ENCODE results near the gene ARL6IP1. TPM values are rescaled to one million over a fixed set of nuclear protein-coding genes. Genes with fewer than 3 reads are reported as not detected.
"Not testable (repeated sequence)": the region's sequence is repeated elsewhere in the genome, so short reads cannot be mapped to it uniquely, and the experiment has no call there.

ARL6IP1 gene
- total RNA-seq, 1 donor from 2014 or later = 22.5 TPM

GRCh38 chr16:18759598-18760520 lies 41.5 kb downstream of the ARL6IP1 start:
- H3K9me3 ChIP-seq (replicated peaks); H3K36me3 ChIP-seq; H3K4me3 ChIP-seq; intact Hi-C loops (cut with micrococcal nuclease); H3K27ac ChIP-seq (replicated peaks); H3K27me3 ChIP-seq (ENCODE audit: low read depth); H3K4me1 ChIP-seq: not testable (repeated sequence)
- TF ChIP-seq CTCF (IDR thresholded peaks at IDR 0.05; ENCODE audit: borderline replicate concordance) = peak; percentile 72
- peak; percentile 30 for DNase-seq

- H3K4me1 ChIP-seq; H3K4me3 ChIP-seq; DNase-seq; intact Hi-C loops (cut with micrococcal nuclease); H3K9me3 ChIP-seq (replicated peaks); H3K27me3 ChIP-seq (ENCODE audit: low read depth); H3K36me3 ChIP-seq; H3K27ac ChIP-seq (replicated peaks): not testable (repeated sequence)
Observed at GRCh38 chr16:18757960-18758660, 43.2 kb downstream of the ARL6IP1 start.

DNA sequence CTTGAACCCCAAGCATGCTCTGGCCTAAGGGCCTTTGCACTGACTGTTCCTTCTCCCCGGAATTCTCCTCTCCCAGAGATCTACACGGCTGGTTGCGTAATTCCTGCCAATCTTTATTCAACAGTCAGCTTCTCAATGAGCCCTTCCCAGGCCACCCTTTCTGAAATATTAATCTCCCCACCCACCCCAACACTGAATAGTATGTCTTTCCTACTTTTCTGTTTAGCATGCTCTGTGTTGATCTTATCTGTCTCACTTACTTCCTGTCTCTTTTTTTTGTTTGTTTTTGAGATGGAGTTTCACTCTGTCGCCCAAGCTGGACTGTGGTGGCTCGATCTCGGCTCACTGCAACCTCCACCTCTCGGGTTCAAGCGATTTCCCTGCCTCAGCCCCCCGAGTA lies 44.7 kb downstream of the ARL6IP1 start:
- H3K4me1 ChIP-seq; H3K9me3 ChIP-seq (replicated peaks); intact Hi-C loops (cut with micrococcal nuclease); H3K27ac ChIP-seq (replicated peaks); H3K4me3 ChIP-seq; H3K36me3 ChIP-seq; H3K27me3 ChIP-seq (ENCODE audit: low read depth); DNase-seq: not testable (repeated sequence)

GRCh38 chr16:18742870-18743269 lies 58.5 kb downstream of the ARL6IP1 start:
- H3K36me3 ChIP-seq; H3K4me3 ChIP-seq; H3K4me1 ChIP-seq; intact Hi-C loops (cut with micrococcal nuclease); H3K27ac ChIP-seq (replicated peaks); DNase-seq; H3K27me3 ChIP-seq (ENCODE audit: low read depth); H3K9me3 ChIP-seq (replicated peaks): not testable (repeated sequence)

Other genes starting within 250 kb of the ARL6IP1 start
- 205 TPM for gene NOMO2, start 239.5 kb downstream of the ARL6IP1 start, total RNA-seq
- 683 TPM for gene RPS15A, start 11.2 kb downstream of the ARL6IP1 start, total RNA-seq
- gene SMG1, start 124.9 kb upstream of the ARL6IP1 start, total RNA-seq = 41.2 TPM
- 0.69 TPM for gene TMC7, start 182.4 kb upstream of the ARL6IP1 start, total RNA-seq

Data from left ventricle myocardium inferior (tissue), 1 donor.